Ishikawa (cell line): ENCODE results near the gene IMMP2L.

ENCODE experiments used
- CEBPB ChIP-seq: IDR thresholded peaks from 2 replicates; pipeline ENCODE4 v1.6.1; 2012
- EP300 ChIP-seq: IDR thresholded peaks from 2 replicates; pipeline ENCODE4 v1.6.1; 2012; ENCODE audit warnings: borderline replicate concordance
- RAD21 ChIP-seq: IDR thresholded peaks from 2 replicates; pipeline ENCODE4 v1.6.1; 2012; ENCODE audit warnings: low read depth
- REST ChIP-seq: IDR thresholded peaks from 2 replicates; pipeline ENCODE4 v1.6.1; 2012; ENCODE audit warnings: low read depth, mild to moderate bottlenecking
- TAF1 ChIP-seq: IDR thresholded peaks from 2 replicates; pipeline ENCODE4 v1.6.1; 2012; ENCODE audit warnings: low read depth, mild to moderate bottlenecking
- TCF12 ChIP-seq: IDR thresholded peaks from 2 replicates; pipeline ENCODE4 v1.6.1; 2012; ENCODE audit warnings: low read depth

- TF ChIP-seq RAD21 (no peak), EP300 (no peak), TCF12 (no peak), REST (no peak), TAF1 (no peak), CEBPB (no peak)
These were observed 306.7 kb downstream of the IMMP2L start for GRCh38 chr7:111255576-111255975.
